Brain microvascular endothelial cell (primary cell): ENCODE data around the gene DOCK9.

Source experiments
- DNase-seq: peaks from one replicate; pipeline ENCODE4 v3.0.0-alpha.2; 2020
- H3K27ac ChIP-seq: fragments of 250-450 bp; sonication (Bioruptor Pico); 2 replicates; pipeline ENCODE4 v1.5.1; 2020; ENCODE audit warnings: mild to moderate bottlenecking, moderate library complexity
- H3K27me3 ChIP-seq: fragments of 250-450 bp; sonication (Bioruptor Pico); replicated peaks from 2 replicates; pipeline ENCODE4 v1.5.1; 2020; ENCODE audit warnings: mild to moderate bottlenecking
- H3K36me3 ChIP-seq: fragments of 250-450 bp; sonication (Bioruptor Pico); replicated peaks from 2 replicates; pipeline ENCODE4 v1.5.1; 2020; ENCODE audit warnings: mild to moderate bottlenecking
- H3K4me3 ChIP-seq: 2 replicates; pipeline ENCODE4 v1.5.1; 2011; ENCODE audit warnings: low read depth, mild to moderate bottlenecking, control low read depth, low read length, moderate library complexity
- CTCF ChIP-seq: IDR thresholded peaks from 2 replicates; pipeline ENCODE4 v1.5.1; 2011; ENCODE audit warnings: low read depth, mild to moderate bottlenecking, moderate library complexity, low read length, control low read depth, inconsistent platforms; ENCODE audit errors: missing control alignments
- in situ Hi-C: cut with HindIII; loops from 2 replicates; pipeline ENCODE4 v1.10.0; 2017; ENCODE audit warnings: low sequenced_read_pairs, low pct_ligation_motif_present

Gene DOCK9

GRCh38 chr13:98997011-98997730 lies 19.3 kb upstream of the DOCK9 start:
- H3K27me3 ChIP-seq, result no peaks in the 10 kb centered on the region
- no peaks in the 10 kb centered on the region for H3K36me3 ChIP-seq
- DNase-seq, result no peak
- H3K4me3 ChIP-seq, result no peak overlapping the region
- in situ Hi-C loops, result no loop called here
- no peak overlapping the region for H3K27ac ChIP-seq
- TF ChIP-seq CTCF, result no peak

- DNase-seq, result no peak
- Histone ChIP-seq H3K27ac (no peak overlapping the region), H3K36me3 (no peaks in the 10 kb centered on the region), H3K4me3 (no peak overlapping the region), H3K27me3 (no peaks in the 10 kb centered on the region)
- in situ Hi-C loops, result no loop called here
- TF ChIP-seq CTCF, result no peak
Observed at GRCh38 chr13:98996046-98996445, 18.2 kb upstream of the DOCK9 start.

GRCh38 chr13:98994896-98995295 lies 17.0 kb upstream of the DOCK9 start:
- no peak for DNase-seq
- no peak overlapping the region for H3K4me3 ChIP-seq
- no peaks in the 10 kb centered on the region for H3K36me3 ChIP-seq
- in situ Hi-C loops, result no loop called here
- no peak overlapping the region for H3K27ac ChIP-seq
- H3K27me3 ChIP-seq, result no peaks in the 10 kb centered on the region
- no peak for TF ChIP-seq CTCF

- H3K27ac ChIP-seq, result no peak overlapping the region
Observed at GRCh38 chr13:98994080-98994479, 16.2 kb upstream of the DOCK9 start.

GRCh38 chr13:98992355-98992754 lies 14.5 kb upstream of the DOCK9 start:
- H3K27me3 ChIP-seq, result no peaks in the 10 kb centered on the region
- no peak for TF ChIP-seq CTCF
- no peak overlapping the region for H3K4me3 ChIP-seq
- DNase-seq, result no peak
- H3K27ac ChIP-seq, result no peak overlapping the region
- in situ Hi-C loops, result no loop called here
- no peaks in the 10 kb centered on the region for H3K36me3 ChIP-seq

More at GRCh38 chr13:98994080-98994479, 16.2 kb upstream of the DOCK9 start:
- TF ChIP-seq CTCF, result no peak
- in situ Hi-C loops, result no loop called here
- no peak for DNase-seq
- Histone ChIP-seq H3K4me3 (no peak overlapping the region), H3K36me3 (no peaks in the 10 kb centered on the region), H3K27me3 (no peaks in the 10 kb centered on the region)

GRCh38 chr13:98990701-98991100 lies 12.8 kb upstream of the DOCK9 start:
- TF ChIP-seq CTCF, result no peak
- Histone ChIP-seq H3K27ac (no peak overlapping the region), H3K27me3 (no peaks in the 10 kb centered on the region), H3K4me3 (no peak overlapping the region), H3K36me3 (no peaks in the 10 kb centered on the region)
- DNase-seq, result no peak
- in situ Hi-C loops, result no loop called here
